Kidney (tissue), 14 donors: ENCODE data around the gene ATP5F1D. TPM values are rescaled to one million over a fixed set of nuclear protein-coding genes. Genes with fewer than 3 reads are reported as not detected.

ENCODE experiments used
- DNase-seq, 5 donors: peaks; one replicate each; pipeline ENCODE4 v3.0.0-alpha.2; 2013 to 2020
- FAIRE-seq: peaks from 2 replicates; lab custom pipeline; 2012; peaks lifted over from hg19 to GRCh38; lab: Jason Lieb, UNC
- H3K27ac ChIP-seq, 2 donors: one replicate each; pipeline ENCODE4 v1.7.0; 2013; ENCODE audit warnings: low read depth in 2 of 2, low read length in 2 of 2, inconsistent platforms in 1 of 2
- H3K27me3 ChIP-seq: one replicate; pipeline ENCODE4 v1.7.1; 2013; ENCODE audit warnings: low read length, inconsistent platforms; ENCODE audit not compliant: control insufficient read depth, insufficient read depth
- H3K36me3 ChIP-seq, 3 donors: one replicate each; pipeline versions ENCODE4 v1.7.0 to v1.7.1; 2013; ENCODE audit warnings: low read length in 3 of 3, control low read depth in 1 of 3, inconsistent platforms in 1 of 3; ENCODE audit not compliant: insufficient read depth in 3 of 3, control insufficient read depth in 2 of 3
- H3K4me1 ChIP-seq, 3 donors: one replicate each; pipeline versions ENCODE4 v1.7.0 to v1.7.1; 2013; ENCODE audit warnings: low read length in 3 of 3, inconsistent platforms in 1 of 3, low read depth in 1 of 3; ENCODE audit not compliant: control insufficient read depth in 2 of 3, insufficient read depth in 2 of 3
- H3K4me3 ChIP-seq, 3 donors: one replicate each; pipeline versions ENCODE4 v1.7.0 to v1.8.1; 2013; ENCODE audit warnings: low read length in 3 of 3, control low read depth in 1 of 3, inconsistent platforms in 1 of 3
- H3K9ac ChIP-seq, 3 donors: one replicate each; pipeline versions ENCODE4 v1.7.0 to v1.7.1; 2013; ENCODE audit warnings: low read length in 3 of 3, control low read depth in 1 of 3, inconsistent platforms in 1 of 3
- H3K9me3 ChIP-seq, 3 donors: one replicate each; pipeline versions ENCODE4 v1.7.0 to v1.7.1; 2013; ENCODE audit warnings: low read length in 3 of 3, control low read depth in 1 of 3, inconsistent platforms in 1 of 3; ENCODE audit not compliant: control insufficient read depth in 2 of 3, insufficient read depth in 1 of 3
- intact Hi-C: fragments of 100-400 bp; cut with DNase I; formaldehyde crosslinking; loops from one replicate; pipeline ENCODE4 v1.11.1; 2022
- polyA plus RNA-seq: library from polyadenylated mRNA; stranded (reverse); fragments of 350-450 nt; fragmentation: Illumina TruSeq; extraction: RNeasy Lipid Tissue Mini Kit (QIAGEN cat#74804); gene quantifications from one replicate; pipeline ENCODE4 v1.2.3, GENCODE V29; 2014; ENCODE audit warnings: low read depth, low replicate concordance; ENCODE audit not compliant: insufficient read depth
- total RNA-seq: library from RNA; stranded (reverse); fragmentation: NEBNext Ultra II Directional; extraction: Animal tissue kit (Norgen Biotek cat#: 25700); gene quantifications from one replicate; pipeline ENCODE4 v1.2.1, GENCODE V29; 2021
- TF ChIP-seq, protein P1 (sequence below): IDR thresholded peaks from 3 replicates; pipeline ENCODE4 v1.5.1; 2012; ENCODE audit warnings: mild to moderate bottlenecking, moderate library complexity, borderline replicate concordance; ENCODE audit not compliant: insufficient read depth; ENCODE audit errors: extremely low read depth
- donor health status: control.
- donor health status: control.
- donor health status: control.
- donor health status: control.
- donor health status: control.
- donor health status: DM: yes; HTN: yes; CAD: no.
- donor health status: Normal renal cell carcinoma (clear cell type).

ATP5F1D gene
- total and polyA plus RNA-seq, 2 donors from 2014 or later, result 183 to 641 TPM

GRCh38 chr19:1287354-1288225 lies 46.0 kb downstream of the ATP5F1D start:
- H3K4me3 ChIP-seq, result no peak overlapping the region
- TF ChIP-seq, protein P1, sequence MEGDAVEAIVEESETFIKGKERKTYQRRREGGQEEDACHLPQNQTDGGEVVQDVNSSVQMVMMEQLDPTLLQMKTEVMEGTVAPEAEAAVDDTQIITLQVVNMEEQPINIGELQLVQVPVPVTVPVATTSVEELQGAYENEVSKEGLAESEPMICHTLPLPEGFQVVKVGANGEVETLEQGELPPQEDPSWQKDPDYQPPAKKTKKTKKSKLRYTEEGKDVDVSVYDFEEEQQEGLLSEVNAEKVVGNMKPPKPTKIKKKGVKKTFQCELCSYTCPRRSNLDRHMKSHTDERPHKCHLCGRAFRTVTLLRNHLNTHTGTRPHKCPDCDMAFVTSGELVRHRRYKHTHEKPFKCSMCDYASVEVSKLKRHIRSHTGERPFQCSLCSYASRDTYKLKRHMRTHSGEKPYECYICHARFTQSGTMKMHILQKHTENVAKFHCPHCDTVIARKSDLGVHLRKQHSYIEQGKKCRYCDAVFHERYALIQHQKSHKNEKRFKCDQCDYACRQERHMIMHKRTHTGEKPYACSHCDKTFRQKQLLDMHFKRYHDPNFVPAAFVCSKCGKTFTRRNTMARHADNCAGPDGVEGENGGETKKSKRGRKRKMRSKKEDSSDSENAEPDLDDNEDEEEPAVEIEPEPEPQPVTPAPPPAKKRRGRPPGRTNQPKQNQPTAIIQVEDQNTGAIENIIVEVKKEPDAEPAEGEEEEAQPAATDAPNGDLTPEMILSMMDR, result no peak
- H3K36me3 ChIP-seq, result no peaks in the 10 kb centered on the region
- no peak overlapping the region for H3K9ac ChIP-seq
- no peaks in the 10 kb centered on the region for H3K4me1 ChIP-seq
- H3K27ac ChIP-seq, result no peak overlapping the region
- FAIRE-seq, result no peak
- DNase-seq, result peak in 1 of 5 donors; percentile 30
- intact Hi-C loops, result no loop called here
- H3K9me3 ChIP-seq, result no peaks in the 10 kb centered on the region
- H3K27me3 ChIP-seq, result no peaks in the 10 kb centered on the region

- TF ChIP-seq, protein P1, result no peak
- Histone ChIP-seq H3K9ac (no peak overlapping the region), H3K4me3 (no peak overlapping the region), H3K9me3 (no peaks in the 10 kb centered on the region), H3K36me3 (no peaks in the 10 kb centered on the region), H3K27ac (no peak overlapping the region), H3K4me1 (no peaks in the 10 kb centered on the region), H3K27me3 (no peaks in the 10 kb centered on the region)
- no peak for DNase-seq
- FAIRE-seq, result no peak
- intact Hi-C loops, result no loop called here
Measured at GRCh38 chr19:1288226-1288612, 46.7 kb downstream of the ATP5F1D start.

DNA sequence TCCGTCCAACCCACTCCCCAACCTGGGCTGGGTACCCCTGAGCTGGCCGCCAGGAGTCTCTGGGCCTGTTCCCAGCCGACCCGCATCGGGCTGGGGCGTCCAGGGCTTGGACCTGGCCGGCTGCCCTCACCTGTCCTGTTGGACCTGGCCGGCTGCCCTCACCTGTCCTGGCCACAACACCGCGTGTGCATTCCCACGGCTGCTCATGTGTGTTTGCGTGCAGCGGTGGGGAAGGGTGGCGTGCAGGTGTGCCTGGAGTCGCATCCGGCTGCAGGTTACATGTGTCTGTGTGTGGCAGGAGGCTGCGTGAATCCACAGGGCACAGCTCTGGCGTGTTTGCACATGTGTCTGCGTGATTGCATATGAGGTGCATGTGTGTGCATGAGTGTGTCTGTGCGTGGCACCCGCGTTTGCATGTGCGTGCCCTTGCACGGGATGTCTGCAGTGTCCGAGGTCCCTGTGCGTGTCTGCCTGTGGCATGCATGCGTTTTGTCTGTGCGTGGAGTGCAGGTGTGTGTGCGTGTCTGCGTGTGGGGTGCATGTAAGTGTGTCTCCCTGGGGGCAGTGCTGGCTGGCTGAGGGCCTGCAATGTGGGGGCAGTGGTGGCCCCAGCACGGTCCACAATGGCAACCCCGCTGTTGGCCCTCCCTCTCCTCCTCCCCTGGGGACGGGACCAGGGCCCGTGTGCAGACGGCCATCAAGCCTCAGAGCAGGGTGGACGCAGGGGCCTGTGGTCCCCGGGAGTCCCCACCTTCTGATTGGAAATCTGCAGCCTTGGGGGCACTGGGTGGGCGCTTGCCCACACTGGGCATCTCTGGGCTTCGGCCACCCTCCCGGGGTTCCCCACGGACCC lies 47.5 kb downstream of the ATP5F1D start:
- Histone ChIP-seq H3K4me1 (no peaks in the 10 kb centered on the region), H3K4me3 (no peak overlapping the region), H3K9ac (no peak overlapping the region), H3K9me3 (no peaks in the 10 kb centered on the region), H3K36me3 (no peaks in the 10 kb centered on the region), H3K27me3 (no peaks in the 10 kb centered on the region), H3K27ac (no peak overlapping the region)
- DNase-seq (no peak), FAIRE-seq (no peak)
- TF ChIP-seq, protein P1, result no peak
- intact Hi-C loops, result no loop called here
